Bronchial epithelial cell (primary cell): Measurements from ENCODE around the gene SELENOP. TPM values are rescaled to one million over a fixed set of nuclear protein-coding genes. Genes with fewer than 3 reads are reported as not detected.

ENCODE experiments used
- DNase-seq: peaks from one replicate; pipeline ENCODE4 v3.0.0-alpha.2; 2010; ENCODE audit warnings: low read depth
- FAIRE-seq: peaks from 2 replicates; lab custom pipeline; 2011; peaks lifted over from hg19 to GRCh38; lab: Jason Lieb, UNC
- H3K27me3 ChIP-seq: 2 replicates; pipeline ENCODE4 v1.5.1; 2011; ENCODE audit warnings: low read length; ENCODE audit not compliant: control insufficient read depth, insufficient read depth
- H3K36me3 ChIP-seq: 2 replicates; pipeline ENCODE4 v1.5.1; 2011; ENCODE audit warnings: low read length; ENCODE audit not compliant: control insufficient read depth, insufficient read depth
- H3K4me3 ChIP-seq: 2 replicates; pipeline ENCODE4 v1.5.1; 2011; ENCODE audit warnings: mild to moderate bottlenecking, low read depth, low read length, control low read depth
- total RNA-seq: library from RNA; depleted of rRNA; stranded (reverse); fragments of >200 nt; gene quantifications from 2 replicates; pipeline ENCODE4 v1.2.1, GENCODE V29; 2014
- TF ChIP-seq, protein P1 (sequence below): IDR thresholded peaks from 2 replicates; pipeline ENCODE4 v1.5.1; 2011; ENCODE audit warnings: mild to moderate bottlenecking, moderate library complexity, low read length, control low read depth, inconsistent platforms; ENCODE audit not compliant: insufficient read depth, severe bottlenecking

Gene SELENOP
- total RNA-seq, 1 donor from 2014 or later: 5.8 TPM

DNA sequence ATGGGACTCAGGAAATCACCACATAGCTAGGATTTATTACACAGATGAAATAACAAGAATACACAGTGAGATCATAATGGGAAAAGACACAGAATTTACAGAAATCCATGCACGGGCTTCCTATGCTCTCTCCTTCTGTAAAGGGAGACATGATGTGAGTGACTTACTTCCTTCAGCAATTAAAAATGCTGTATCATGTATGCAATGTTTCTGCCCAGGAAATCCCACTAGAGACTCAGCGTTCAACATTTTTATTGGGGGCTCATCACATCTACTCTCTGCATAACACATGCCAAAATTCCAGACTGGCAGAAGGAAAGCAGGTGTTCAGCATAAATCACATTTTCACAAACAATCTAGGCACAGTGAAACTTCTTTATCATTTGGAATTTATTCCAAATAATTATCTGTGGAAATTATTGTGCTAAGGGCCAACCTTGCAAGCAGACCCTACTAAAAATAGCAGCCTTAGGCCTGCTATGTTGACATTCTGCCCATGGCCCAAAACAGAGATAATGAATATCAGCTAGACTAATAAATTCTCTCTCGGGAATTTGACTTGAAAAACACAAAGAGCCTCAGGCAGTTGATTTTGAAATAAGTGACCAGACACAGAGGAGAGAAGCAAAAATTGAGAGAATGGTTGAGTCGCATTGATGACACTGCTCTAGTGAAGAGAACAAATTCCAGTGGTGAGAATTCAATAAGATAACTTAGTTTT, 31.4 kb upstream of the SELENOP start:
- TF ChIP-seq, protein P1, sequence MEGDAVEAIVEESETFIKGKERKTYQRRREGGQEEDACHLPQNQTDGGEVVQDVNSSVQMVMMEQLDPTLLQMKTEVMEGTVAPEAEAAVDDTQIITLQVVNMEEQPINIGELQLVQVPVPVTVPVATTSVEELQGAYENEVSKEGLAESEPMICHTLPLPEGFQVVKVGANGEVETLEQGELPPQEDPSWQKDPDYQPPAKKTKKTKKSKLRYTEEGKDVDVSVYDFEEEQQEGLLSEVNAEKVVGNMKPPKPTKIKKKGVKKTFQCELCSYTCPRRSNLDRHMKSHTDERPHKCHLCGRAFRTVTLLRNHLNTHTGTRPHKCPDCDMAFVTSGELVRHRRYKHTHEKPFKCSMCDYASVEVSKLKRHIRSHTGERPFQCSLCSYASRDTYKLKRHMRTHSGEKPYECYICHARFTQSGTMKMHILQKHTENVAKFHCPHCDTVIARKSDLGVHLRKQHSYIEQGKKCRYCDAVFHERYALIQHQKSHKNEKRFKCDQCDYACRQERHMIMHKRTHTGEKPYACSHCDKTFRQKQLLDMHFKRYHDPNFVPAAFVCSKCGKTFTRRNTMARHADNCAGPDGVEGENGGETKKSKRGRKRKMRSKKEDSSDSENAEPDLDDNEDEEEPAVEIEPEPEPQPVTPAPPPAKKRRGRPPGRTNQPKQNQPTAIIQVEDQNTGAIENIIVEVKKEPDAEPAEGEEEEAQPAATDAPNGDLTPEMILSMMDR: no peak
- FAIRE-seq: no peak
- no peak for DNase-seq
- no peaks in the 10 kb centered on the region for H3K27me3 ChIP-seq
- no peak overlapping the region for H3K4me3 ChIP-seq
- H3K36me3 ChIP-seq: no peaks in the 10 kb centered on the region

DNA sequence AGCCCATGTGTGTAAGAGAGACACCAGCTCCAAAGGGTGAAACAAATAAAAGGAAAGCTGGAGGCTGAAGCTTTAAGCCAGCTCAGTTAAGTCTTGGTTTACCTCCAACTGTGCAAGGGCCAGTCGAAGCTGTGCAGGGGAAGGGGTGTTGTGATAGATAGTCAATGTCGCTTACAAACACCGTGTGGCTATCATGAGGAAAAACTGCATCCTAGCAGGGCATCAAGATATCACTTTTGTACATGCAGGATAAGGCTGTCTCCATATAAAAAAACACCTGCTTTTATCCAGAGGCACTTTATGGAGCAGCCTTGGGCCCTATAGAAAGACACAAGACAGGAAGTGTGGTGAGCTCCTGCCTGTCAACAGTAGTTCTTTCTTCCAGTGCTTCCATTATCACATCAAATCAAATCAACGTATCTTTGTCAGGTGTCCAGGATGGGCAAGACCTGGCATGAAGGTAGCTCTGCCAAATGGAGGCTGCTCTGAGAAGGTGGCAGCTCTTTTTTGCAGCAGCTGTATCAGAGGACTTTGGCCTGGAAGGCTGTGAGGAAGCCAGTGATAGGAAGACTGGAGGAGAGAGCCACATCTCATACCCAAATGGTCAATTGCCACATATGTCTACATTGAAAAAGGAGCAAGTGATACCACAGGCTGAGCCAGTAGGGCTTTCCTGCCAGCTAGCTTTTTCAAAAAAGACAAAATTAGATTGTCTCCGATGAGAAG, 29.3 kb upstream of the SELENOP start:
- FAIRE-seq: no peak
- H3K27me3 ChIP-seq: no peaks in the 10 kb centered on the region

DNA sequence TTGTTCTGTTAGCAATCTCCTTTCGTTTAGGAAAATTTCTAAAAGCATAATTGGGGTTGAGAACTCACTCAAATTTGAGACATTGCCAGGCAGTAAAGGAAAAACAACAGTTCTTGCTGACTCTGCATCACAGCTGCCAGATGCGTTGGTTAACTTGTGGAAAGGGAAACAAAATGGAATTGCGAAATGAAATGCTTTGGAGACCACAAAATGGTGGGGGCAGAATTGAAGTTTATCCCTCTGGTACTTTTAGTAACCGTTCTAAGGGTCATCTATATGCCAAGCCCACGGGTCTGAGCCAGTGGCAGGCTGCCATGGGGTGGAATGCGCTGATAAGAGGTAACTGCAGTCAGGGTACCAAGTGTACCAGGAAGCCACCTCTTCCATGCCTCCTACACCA, 28.6 kb upstream of the SELENOP start:
- Histone ChIP-seq H3K36me3 (no peaks in the 10 kb centered on the region), H3K27me3 (no peaks in the 10 kb centered on the region), H3K4me3 (no peak overlapping the region)
- no peak for FAIRE-seq
- DNase-seq: peak; percentile 44
- TF ChIP-seq, protein P1: no peak

More for the DNA sequence above, 29.3 kb upstream of the SELENOP start:
- no peak overlapping the region for H3K4me3 ChIP-seq
- DNase-seq: no peak
- TF ChIP-seq, protein P1: no peak
- no peaks in the 10 kb centered on the region for H3K36me3 ChIP-seq

DNA sequence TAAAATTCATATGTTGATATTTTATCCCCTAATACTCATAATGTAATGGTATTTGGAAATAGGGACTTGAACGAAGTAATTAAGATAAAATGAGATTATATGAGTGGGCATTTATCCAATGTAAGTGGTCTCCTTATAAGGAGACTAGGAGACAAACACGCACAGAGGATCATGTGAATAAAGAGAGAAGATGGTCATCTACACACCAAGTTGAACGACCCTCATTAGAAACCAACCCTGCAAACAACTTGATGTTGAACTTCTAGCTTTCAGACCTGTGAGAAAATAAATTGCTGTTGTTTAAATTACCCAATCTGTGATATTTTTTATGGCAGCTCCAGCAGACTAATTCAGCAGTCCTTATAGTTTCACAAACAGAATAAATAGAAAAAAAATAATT, 27.5 kb upstream of the SELENOP start:
- H3K4me3 ChIP-seq: no peak overlapping the region
- DNase-seq (no peak), FAIRE-seq (no peak)
- no peaks in the 10 kb centered on the region for H3K27me3 ChIP-seq
- TF ChIP-seq, protein P1: no peak
- no peaks in the 10 kb centered on the region for H3K36me3 ChIP-seq

DNA sequence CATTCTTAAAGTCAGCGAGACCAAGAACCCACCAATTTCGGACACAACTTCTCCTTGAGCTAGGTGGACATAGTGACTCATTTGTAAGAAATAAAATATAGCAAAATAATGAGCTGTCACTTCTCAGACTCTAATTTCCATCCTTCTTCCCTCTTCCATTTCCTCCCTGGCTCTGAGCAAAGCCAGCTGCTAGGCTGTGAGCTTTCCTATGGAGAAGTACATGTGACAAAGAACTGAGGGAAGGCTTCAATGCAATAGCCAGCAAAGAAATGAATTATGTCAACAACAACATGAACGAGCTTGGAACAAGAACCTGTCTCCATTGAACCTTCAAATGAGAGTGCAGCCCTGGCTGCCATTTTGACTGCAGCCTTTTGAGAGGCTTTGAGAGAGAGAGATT, 25.9 kb upstream of the SELENOP start:
- FAIRE-seq: no peak
- TF ChIP-seq, protein P1: no peak
- Histone ChIP-seq H3K36me3 (no peaks in the 10 kb centered on the region), H3K27me3 (no peaks in the 10 kb centered on the region), H3K4me3 (no peak overlapping the region)
- no peak for DNase-seq
